Measurements from ENCODE around the gene CCDC187. TPM values are rescaled to one million over a fixed set of nuclear protein-coding genes. Genes with fewer than 3 reads are reported as not detected.

The CCDC187 gene
- total RNA-seq, 1 donor from 2014 or later: not detected

GRCh38 chr9:136336881-136337280 is 33.0 kb upstream of the CCDC187 start:
- no peaks in the 10 kb centered on the region for H3K36me3 Mint-ChIP-seq
- H3K27ac Mint-ChIP-seq: no peak overlapping the region
- H3K9ac ChIP-seq: no peak overlapping the region
- peaks cover 18% of the 10 kb centered on the region for H3F3A ChIP-seq (ENCODE audit: low read depth)
- no peaks in the 10 kb centered on the region for H3K79me2 ChIP-seq (ENCODE audit: low read depth)
- no peak overlapping the region for H3K27ac ChIP-seq
- H3K4me2 ChIP-seq: no peak overlapping the region
- H3K4me1 Mint-ChIP-seq: peaks cover 9% of the 10 kb centered on the region
- no peak overlapping the region for H3K4me3 ChIP-seq
- no peak for DNase-seq (ENCODE audit: low spot score)
- H4K20me1 ChIP-seq (ENCODE audit: low read depth): peaks cover 40% of the 10 kb centered on the region
- H3K4me1 ChIP-seq: peaks cover under 1% of the 10 kb centered on the region
- H3K4me3 Mint-ChIP-seq: no peak overlapping the region
- H3K9me3 ChIP-seq (ENCODE audit: low read depth): no peaks in the 10 kb centered on the region
- H3K9me3 Mint-ChIP-seq: no peaks in the 10 kb centered on the region
- H3K27me3 Mint-ChIP-seq (ENCODE audit: insufficient read depth, low read depth): peaks cover 4% of the 10 kb centered on the region
- TF ChIP-seq CTCF (IDR thresholded peaks at IDR 0.05): no peak
- H3K27me3 ChIP-seq: no peaks in the 10 kb centered on the region
- H3K36me3 ChIP-seq: no peaks in the 10 kb centered on the region
- no peak overlapping the region for H2AFZ ChIP-seq (replicated peaks)

GRCh38 chr9:136336156-136336870 is 32.4 kb upstream of the CCDC187 start:
- peaks cover 14% of the 10 kb centered on the region for H3F3A ChIP-seq (ENCODE audit: low read depth)
- H4K20me1 ChIP-seq (ENCODE audit: low read depth): peaks cover 43% of the 10 kb centered on the region
- H3K9me3 Mint-ChIP-seq: no peaks in the 10 kb centered on the region
- no peak overlapping the region for H3K4me3 ChIP-seq
- no peaks in the 10 kb centered on the region for H3K27me3 ChIP-seq
- no peaks in the 10 kb centered on the region for H3K79me2 ChIP-seq (ENCODE audit: low read depth)
- no peaks in the 10 kb centered on the region for H3K36me3 Mint-ChIP-seq
- H3K9me3 ChIP-seq (ENCODE audit: low read depth): no peaks in the 10 kb centered on the region
- no peak for DNase-seq (ENCODE audit: low spot score)
- peaks cover 4% of the 10 kb centered on the region for H3K27me3 Mint-ChIP-seq (ENCODE audit: insufficient read depth, low read depth)
- no peaks in the 10 kb centered on the region for H3K4me1 ChIP-seq
- no peak overlapping the region for H3K9ac ChIP-seq
- H3K4me2 ChIP-seq: no peak overlapping the region
- H3K4me1 Mint-ChIP-seq: peaks cover 9% of the 10 kb centered on the region
- H2AFZ ChIP-seq (replicated peaks): no peak overlapping the region
- H3K4me3 Mint-ChIP-seq: no peak overlapping the region
- no peak for TF ChIP-seq CTCF (IDR thresholded peaks at IDR 0.05)
- TF ChIP-seq EZH2phosphoT487 (IDR thresholded peaks at IDR 0.05): no peak
- TF ChIP-seq EZH2 (IDR thresholded peaks at IDR 0.05): no peak
- H3K36me3 ChIP-seq: no peaks in the 10 kb centered on the region
- no peak overlapping the region for H3K27ac Mint-ChIP-seq
- no peak overlapping the region for H3K27ac ChIP-seq

DNA sequence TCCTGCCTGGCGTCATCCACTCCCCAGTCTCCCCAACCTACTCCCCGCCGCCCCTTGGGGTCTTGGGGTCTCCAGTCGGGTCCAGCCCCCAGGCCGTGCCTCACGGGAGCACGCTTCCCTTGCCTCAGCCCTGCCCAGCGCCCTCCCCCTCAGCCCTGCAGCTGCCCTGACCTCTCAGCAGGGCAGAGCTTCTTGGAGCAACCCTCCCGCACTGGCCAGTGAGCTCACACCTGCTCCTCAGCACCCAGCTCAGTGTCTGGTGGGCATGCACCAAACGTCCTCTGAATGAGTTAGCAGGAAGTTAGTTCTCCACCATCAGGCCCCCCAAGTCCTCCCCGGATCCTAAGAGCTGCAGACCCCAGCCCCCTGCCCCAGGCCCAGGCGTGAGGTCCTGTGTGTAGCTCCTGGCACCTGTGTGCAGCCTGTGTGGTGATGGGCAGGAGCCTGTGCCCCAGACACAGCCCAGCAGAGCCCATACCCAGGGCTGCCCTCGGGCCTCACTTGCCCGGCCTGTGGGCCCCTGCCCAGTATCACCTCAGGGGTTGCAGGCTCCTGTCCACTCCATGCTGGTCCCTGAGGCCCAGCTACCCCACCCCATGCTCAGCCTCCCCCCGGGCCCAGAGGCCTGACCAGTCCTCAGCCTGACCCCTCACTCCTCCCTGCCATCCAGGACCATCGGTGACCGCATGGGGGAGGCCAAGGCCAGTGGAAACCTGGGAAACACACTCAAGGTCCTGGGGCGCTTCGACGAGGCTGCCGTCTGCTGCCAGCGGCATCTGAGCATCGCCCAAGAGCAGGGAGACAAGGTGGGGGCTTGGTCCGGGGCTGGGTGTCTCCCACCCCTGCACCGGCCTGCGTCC is 31.6 kb upstream of the CCDC187 start:
- Mint-ChIP-seq H3K27ac (no peak overlapping the region), H3K27me3 (ENCODE audit: insufficient read depth, low read depth) (peaks cover 4% of the 10 kb centered on the region), H3K9me3 (no peaks in the 10 kb centered on the region), H3K4me1 (peaks cover 9% of the 10 kb centered on the region), H3K36me3 (no peaks in the 10 kb centered on the region), H3K4me3 (no peak overlapping the region)
- TF ChIP-seq EZH2phosphoT487 (IDR thresholded peaks at IDR 0.05) (no peak), CTCF (IDR thresholded peaks at IDR 0.05) (no peak), EZH2 (IDR thresholded peaks at IDR 0.05) (no peak)
- no peak overlapping the region for H3K4me3 ChIP-seq
- H3K4me2 ChIP-seq: no peak overlapping the region
- H3K27ac ChIP-seq: no peak overlapping the region
- no peak overlapping the region for H2AFZ ChIP-seq (replicated peaks)
- no peaks in the 10 kb centered on the region for H3K9me3 ChIP-seq (ENCODE audit: low read depth)
- peaks cover 51% of the 10 kb centered on the region for H4K20me1 ChIP-seq (ENCODE audit: low read depth)
- H3K4me1 ChIP-seq: no peaks in the 10 kb centered on the region
- H3K27me3 ChIP-seq: no peaks in the 10 kb centered on the region
- no peak for DNase-seq (ENCODE audit: low spot score)
- peaks cover 12% of the 10 kb centered on the region for H3F3A ChIP-seq (ENCODE audit: low read depth)
- H3K36me3 ChIP-seq: no peaks in the 10 kb centered on the region
- no peak overlapping the region for H3K9ac ChIP-seq
- H3K79me2 ChIP-seq (ENCODE audit: low read depth): peaks cover 5% of the 10 kb centered on the region
